ENCODE measurements around the gene GPR33.

DNA sequence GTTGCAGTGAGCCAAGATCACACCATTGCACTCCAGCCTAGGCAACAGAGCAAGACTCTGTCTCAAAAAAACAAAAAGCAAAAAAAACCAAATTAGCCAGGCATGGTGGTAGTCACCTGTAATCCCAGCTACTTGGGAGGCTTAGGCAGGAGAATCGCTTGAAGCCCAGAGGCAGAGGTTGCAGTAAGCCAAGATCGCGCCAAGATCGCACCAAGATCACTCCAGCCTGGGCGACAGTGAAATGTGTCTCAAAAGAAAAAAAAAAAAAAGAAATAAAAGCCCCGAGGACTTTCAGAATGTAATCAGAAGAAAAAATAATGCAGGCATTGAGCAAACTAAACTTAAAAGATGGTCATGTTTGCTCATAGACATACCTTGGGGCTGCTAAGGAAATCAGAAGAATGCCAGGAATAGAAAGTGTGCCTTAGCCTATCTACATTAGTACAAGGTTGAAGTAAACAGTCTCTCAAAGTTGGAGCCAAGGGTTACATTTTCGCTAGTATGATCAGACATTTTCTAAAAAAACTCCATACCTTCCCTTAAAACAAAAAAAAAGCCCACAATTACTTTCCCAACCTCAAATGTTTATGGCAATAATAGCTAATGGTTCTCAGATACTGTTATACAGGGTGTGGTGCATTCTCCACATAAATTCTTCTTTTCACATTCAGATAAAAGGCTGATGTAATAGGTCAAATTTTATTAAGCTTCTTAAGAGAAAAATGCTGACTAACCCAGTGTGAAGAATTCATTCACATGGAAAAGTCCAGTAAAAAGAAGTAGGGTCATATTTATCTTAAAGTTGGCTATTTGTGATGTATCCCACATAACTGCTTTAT lies 46.3 kb downstream of the GPR33 start:
- TF ChIP-seq, protein P1, sequence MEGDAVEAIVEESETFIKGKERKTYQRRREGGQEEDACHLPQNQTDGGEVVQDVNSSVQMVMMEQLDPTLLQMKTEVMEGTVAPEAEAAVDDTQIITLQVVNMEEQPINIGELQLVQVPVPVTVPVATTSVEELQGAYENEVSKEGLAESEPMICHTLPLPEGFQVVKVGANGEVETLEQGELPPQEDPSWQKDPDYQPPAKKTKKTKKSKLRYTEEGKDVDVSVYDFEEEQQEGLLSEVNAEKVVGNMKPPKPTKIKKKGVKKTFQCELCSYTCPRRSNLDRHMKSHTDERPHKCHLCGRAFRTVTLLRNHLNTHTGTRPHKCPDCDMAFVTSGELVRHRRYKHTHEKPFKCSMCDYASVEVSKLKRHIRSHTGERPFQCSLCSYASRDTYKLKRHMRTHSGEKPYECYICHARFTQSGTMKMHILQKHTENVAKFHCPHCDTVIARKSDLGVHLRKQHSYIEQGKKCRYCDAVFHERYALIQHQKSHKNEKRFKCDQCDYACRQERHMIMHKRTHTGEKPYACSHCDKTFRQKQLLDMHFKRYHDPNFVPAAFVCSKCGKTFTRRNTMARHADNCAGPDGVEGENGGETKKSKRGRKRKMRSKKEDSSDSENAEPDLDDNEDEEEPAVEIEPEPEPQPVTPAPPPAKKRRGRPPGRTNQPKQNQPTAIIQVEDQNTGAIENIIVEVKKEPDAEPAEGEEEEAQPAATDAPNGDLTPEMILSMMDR (IDR thresholded peaks at IDR 0.05), result no peak
- TF ChIP-seq POLR2A (IDR thresholded peaks at IDR 0.05), result no peak
